ENCODE data around the gene NUP133. TPM values are rescaled to one million over a fixed set of nuclear protein-coding genes. Genes with fewer than 3 reads are reported as not detected.

Gene NUP133
- total and polyA plus RNA-seq, 2 experiments from 2014 or later = 29.5 to 65.4 TPM

DNA sequence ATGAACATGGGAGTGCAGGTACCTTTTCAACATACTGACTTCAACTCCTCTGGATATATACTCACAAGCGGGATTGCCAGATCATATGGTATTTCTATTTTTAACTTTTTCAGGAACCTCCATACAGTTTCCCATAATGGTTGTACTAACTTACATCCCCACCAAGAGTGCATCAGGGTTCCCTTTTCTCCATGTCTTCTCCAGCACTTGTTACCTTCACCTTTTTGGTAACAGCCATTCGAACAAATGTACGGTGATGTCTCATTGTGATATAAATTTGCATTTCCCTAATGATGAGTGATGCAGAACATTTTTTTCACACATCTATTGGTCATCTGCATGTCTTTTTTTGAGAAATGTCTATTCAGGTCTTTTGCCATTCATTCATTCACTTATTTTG, 48.3 kb downstream of the NUP133 start (continued):
- TF ChIP-seq, protein P1, sequence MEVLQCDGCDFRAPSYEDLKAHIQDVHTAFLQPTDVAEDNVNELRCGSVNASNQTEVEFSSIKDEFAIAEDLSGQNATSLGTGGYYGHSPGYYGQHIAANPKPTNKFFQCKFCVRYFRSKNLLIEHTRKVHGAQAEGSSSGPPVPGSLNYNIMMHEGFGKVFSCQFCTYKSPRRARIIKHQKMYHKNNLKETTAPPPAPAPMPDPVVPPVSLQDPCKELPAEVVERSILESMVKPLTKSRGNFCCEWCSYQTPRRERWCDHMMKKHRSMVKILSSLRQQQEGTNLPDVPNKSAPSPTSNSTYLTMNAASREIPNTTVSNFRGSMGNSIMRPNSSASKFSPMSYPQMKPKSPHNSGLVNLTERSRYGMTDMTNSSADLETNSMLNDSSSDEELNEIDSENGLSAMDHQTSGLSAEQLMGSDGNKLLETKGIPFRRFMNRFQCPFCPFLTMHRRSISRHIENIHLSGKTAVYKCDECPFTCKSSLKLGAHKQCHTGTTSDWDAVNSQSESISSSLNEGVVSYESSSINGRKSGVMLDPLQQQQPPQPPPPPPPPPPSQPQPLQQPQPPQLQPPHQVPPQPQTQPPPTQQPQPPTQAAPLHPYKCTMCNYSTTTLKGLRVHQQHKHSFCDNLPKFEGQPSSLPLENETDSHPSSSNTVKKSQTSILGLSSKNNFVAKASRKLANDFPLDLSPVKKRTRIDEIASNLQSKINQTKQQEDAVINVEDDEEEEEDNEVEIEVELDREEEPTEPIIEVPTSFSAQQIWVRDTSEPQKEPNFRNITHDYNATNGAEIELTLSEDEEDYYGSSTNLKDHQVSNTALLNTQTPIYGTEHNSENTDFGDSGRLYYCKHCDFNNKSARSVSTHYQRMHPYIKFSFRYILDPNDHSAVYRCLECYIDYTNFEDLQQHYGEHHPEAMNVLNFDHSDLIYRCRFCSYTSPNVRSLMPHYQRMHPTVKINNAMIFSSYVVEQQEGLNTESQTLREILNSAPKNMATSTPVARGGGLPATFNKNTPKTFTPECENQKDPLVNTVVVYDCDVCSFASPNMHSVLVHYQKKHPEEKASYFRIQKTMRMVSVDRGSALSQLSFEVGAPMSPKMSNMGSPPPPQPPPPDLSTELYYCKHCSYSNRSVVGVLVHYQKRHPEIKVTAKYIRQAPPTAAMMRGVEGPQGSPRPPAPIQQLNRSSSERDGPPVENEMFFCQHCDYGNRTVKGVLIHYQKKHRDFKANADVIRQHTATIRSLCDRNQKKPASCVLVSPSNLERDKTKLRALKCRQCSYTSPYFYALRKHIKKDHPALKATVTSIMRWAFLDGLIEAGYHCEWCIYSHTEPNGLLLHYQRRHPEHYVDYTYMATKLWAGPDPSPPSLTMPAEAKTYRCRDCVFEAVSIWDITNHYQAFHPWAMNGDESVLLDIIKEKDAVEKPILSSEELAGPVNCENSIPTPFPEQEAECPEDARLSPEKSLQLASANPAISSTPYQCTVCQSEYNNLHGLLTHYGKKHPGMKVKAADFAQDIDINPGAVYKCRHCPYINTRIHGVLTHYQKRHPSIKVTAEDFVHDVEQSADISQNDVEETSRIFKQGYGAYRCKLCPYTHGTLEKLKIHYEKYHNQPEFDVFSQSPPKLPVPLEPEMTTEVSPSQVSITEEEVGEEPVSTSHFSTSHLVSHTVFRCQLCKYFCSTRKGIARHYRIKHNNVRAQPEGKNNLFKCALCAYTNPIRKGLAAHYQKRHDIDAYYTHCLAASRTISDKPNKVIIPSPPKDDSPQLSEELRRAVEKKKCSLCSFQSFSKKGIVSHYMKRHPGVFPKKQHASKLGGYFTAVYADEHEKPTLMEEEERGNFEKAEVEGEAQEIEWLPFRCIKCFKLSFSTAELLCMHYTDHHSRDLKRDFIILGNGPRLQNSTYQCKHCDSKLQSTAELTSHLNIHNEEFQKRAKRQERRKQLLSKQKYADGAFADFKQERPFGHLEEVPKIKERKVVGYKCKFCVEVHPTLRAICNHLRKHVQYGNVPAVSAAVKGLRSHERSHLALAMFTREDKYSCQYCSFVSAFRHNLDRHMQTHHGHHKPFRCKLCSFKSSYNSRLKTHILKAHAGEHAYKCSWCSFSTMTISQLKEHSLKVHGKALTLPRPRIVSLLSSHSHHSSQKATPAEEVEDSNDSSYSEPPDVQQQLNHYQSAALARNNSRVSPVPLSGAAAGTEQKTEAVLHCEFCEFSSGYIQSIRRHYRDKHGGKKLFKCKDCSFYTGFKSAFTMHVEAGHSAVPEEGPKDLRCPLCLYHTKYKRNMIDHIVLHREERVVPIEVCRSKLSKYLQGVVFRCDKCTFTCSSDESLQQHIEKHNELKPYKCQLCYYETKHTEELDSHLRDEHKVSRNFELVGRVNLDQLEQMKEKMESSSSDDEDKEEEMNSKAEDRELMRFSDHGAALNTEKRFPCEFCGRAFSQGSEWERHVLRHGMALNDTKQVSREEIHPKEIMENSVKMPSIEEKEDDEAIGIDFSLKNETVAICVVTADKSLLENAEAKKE (CRISPR knock-in tag; IDR thresholded peaks at IDR 0.05) = no peak
- no peak for TF ChIP-seq NANOG (IDR thresholded peaks at IDR 0.05; ENCODE audit: borderline replicate concordance)
- TF ChIP-seq CREB1 (CRISPR knock-in tag; IDR thresholded peaks at IDR 0.05; ENCODE audit: low read depth) = no peak
- TF ChIP-seq, protein P2, sequence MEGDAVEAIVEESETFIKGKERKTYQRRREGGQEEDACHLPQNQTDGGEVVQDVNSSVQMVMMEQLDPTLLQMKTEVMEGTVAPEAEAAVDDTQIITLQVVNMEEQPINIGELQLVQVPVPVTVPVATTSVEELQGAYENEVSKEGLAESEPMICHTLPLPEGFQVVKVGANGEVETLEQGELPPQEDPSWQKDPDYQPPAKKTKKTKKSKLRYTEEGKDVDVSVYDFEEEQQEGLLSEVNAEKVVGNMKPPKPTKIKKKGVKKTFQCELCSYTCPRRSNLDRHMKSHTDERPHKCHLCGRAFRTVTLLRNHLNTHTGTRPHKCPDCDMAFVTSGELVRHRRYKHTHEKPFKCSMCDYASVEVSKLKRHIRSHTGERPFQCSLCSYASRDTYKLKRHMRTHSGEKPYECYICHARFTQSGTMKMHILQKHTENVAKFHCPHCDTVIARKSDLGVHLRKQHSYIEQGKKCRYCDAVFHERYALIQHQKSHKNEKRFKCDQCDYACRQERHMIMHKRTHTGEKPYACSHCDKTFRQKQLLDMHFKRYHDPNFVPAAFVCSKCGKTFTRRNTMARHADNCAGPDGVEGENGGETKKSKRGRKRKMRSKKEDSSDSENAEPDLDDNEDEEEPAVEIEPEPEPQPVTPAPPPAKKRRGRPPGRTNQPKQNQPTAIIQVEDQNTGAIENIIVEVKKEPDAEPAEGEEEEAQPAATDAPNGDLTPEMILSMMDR (conservative IDR thresholded peaks at IDR 0.05; ENCODE audit: low read depth in 2 of 2) = no peak

DNA sequence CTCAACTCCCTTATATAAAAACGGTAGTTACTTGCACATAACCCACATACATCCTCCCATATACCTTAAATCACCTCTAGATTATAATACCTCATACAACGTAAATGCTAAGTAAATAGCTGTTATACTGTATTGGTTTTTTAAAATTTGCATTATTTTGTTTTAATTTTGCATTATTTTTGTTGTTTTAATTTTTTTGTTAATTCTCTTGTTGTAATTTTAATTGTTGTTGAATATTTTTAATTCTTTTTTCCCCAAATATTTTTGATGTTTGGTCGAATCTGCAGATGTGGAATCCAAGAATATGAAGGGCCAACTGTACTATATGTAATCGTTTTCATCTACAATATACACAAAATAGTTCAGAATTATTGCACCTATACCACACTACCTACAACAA, 50.7 kb downstream of the NUP133 start:
- no peak overlapping the region for H3K4me3 Mint-ChIP-seq
- TF ChIP-seq STAT1 (IDR thresholded peaks at IDR 0.05; ENCODE audit: unreplicated experiment) (no peak), NANOG (IDR thresholded peaks at IDR 0.05; ENCODE audit: borderline replicate concordance) (no peak), CREB1 (CRISPR knock-in tag; IDR thresholded peaks at IDR 0.05; ENCODE audit: low read depth) (no peak), ZNF114 (CRISPR knock-in tag; IDR thresholded peaks at IDR 0.05) (no peak), POLR2AphosphoS5 (IDR thresholded peaks at IDR 0.05; ENCODE audit: low read depth) (no peak), EZH2 (IDR thresholded peaks at IDR 0.05; ENCODE audit: low read depth, unreplicated experiment) (no peak), ZNF331 (CRISPR knock-in tag; IDR thresholded peaks at IDR 0.05; ENCODE audit: low read depth) (no peak), JUNB (IDR thresholded peaks at IDR 0.05; ENCODE audit: unreplicated experiment) (no peak)
- TF ChIP-seq, protein P3, sequence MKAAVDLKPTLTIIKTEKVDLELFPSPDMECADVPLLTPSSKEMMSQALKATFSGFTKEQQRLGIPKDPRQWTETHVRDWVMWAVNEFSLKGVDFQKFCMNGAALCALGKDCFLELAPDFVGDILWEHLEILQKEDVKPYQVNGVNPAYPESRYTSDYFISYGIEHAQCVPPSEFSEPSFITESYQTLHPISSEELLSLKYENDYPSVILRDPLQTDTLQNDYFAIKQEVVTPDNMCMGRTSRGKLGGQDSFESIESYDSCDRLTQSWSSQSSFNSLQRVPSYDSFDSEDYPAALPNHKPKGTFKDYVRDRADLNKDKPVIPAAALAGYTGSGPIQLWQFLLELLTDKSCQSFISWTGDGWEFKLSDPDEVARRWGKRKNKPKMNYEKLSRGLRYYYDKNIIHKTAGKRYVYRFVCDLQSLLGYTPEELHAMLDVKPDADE (IDR thresholded peaks at IDR 0.05) = no peak
- TF ChIP-seq, protein P4, sequence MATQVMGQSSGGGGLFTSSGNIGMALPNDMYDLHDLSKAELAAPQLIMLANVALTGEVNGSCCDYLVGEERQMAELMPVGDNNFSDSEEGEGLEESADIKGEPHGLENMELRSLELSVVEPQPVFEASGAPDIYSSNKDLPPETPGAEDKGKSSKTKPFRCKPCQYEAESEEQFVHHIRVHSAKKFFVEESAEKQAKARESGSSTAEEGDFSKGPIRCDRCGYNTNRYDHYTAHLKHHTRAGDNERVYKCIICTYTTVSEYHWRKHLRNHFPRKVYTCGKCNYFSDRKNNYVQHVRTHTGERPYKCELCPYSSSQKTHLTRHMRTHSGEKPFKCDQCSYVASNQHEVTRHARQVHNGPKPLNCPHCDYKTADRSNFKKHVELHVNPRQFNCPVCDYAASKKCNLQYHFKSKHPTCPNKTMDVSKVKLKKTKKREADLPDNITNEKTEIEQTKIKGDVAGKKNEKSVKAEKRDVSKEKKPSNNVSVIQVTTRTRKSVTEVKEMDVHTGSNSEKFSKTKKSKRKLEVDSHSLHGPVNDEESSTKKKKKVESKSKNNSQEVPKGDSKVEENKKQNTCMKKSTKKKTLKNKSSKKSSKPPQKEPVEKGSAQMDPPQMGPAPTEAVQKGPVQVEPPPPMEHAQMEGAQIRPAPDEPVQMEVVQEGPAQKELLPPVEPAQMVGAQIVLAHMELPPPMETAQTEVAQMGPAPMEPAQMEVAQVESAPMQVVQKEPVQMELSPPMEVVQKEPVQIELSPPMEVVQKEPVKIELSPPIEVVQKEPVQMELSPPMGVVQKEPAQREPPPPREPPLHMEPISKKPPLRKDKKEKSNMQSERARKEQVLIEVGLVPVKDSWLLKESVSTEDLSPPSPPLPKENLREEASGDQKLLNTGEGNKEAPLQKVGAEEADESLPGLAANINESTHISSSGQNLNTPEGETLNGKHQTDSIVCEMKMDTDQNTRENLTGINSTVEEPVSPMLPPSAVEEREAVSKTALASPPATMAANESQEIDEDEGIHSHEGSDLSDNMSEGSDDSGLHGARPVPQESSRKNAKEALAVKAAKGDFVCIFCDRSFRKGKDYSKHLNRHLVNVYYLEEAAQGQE (IDR thresholded peaks at IDR 0.05; ENCODE audit: unreplicated experiment) = no peak

More for the DNA sequence above, 50.7 kb downstream of the NUP133 start:
- no peaks in the 10 kb centered on the region for H3F3A ChIP-seq (replicated peaks; ENCODE audit: low read depth)
- no peaks in the 10 kb centered on the region for H3K9me2 ChIP-seq (ENCODE audit: insufficient read depth)
- no peaks in the 10 kb centered on the region for H3K4me1 ChIP-seq (ENCODE audit: insufficient read depth)
- H3K27me3 ChIP-seq (ENCODE audit: insufficient read depth) = no peaks in the 10 kb centered on the region
- H3K4me3 ChIP-seq = no peak overlapping the region
- H3K27ac ChIP-seq (ENCODE audit: low read depth) = no peak overlapping the region
- H3K36me3 ChIP-seq (ENCODE audit: insufficient read depth) = peaks cover 24% of the 10 kb centered on the region
- peaks cover 44% of the 10 kb centered on the region for H3K36me3 Mint-ChIP-seq (ENCODE audit: low read depth)
- no peaks in the 10 kb centered on the region for H3K79me2 ChIP-seq (replicated peaks; ENCODE audit: insufficient read depth)
- H3K4me1 Mint-ChIP-seq = no peaks in the 10 kb centered on the region
- no peaks in the 10 kb centered on the region for H4K20me1 ChIP-seq (replicated peaks; ENCODE audit: insufficient read depth)
- no peak overlapping the region for H3K27ac Mint-ChIP-seq
- ATAC-seq (no peak), DNase-seq (ENCODE audit: low spot score) (no peak)
- no peak overlapping the region for H2AFZ ChIP-seq
- H3K27me3 Mint-ChIP-seq (ENCODE audit: insufficient read depth, low read depth, poor library complexity) = no peaks in the 10 kb centered on the region
- H3K9me3 Mint-ChIP-seq = no peaks in the 10 kb centered on the region
- no peak overlapping the region for H3K4me2 ChIP-seq
